Progenitor cell of endocrine pancreas (in vitro differentiated cells): Measurements from ENCODE around the gene SLX4IP. TPM values are rescaled to one million over a fixed set of nuclear protein-coding genes. Genes with fewer than 3 reads are reported as not detected.

Experiments used
- DNase-seq: peaks from one replicate; pipeline ENCODE4 v3.0.0; 2021; ENCODE audit warnings: low spot score; ENCODE audit not compliant: unreplicated experiment
- H3K27ac Mint-ChIP-seq: 2 replicates; pipeline ENCODE4 v1.8.0; 2021; ENCODE audit warnings: mild to moderate bottlenecking, moderate library complexity, mixed read lengths
- H3K27me3 Mint-ChIP-seq: 2 replicates; pipeline ENCODE4 v1.8.0; 2021; ENCODE audit warnings: mixed read lengths
- H3K36me3 Mint-ChIP-seq: 2 replicates; pipeline ENCODE4 v1.8.0; 2022; ENCODE audit warnings: mixed read lengths; ENCODE audit not compliant: insufficient read depth
- H3K4me1 Mint-ChIP-seq: 2 replicates; pipeline ENCODE4 v1.8.0; 2021; ENCODE audit warnings: low read depth, mixed read lengths
- H3K4me3 Mint-ChIP-seq: 2 replicates; pipeline ENCODE4 v1.8.0; 2021; ENCODE audit warnings: low read depth, mild to moderate bottlenecking, moderate library complexity, mixed read lengths
- H3K9me3 Mint-ChIP-seq: 2 replicates; pipeline ENCODE4 v1.8.0; 2021; ENCODE audit warnings: low read depth, mixed read lengths
- total RNA-seq: library from RNA; stranded (reverse); gene quantifications from 2 replicates; pipeline ENCODE4 v1.2.1, GENCODE V29; 2021
- TF ChIP-seq, protein P1 (sequence below): fragments of 200-600 bp; sonication (generic); IDR thresholded peaks from one replicate; pipeline ENCODE4 v1.5.0; 2021; ENCODE audit warnings: antibody characterized with exemption, mild to moderate bottlenecking; ENCODE audit not compliant: unreplicated experiment

The SLX4IP gene
- total RNA-seq, 1 donor from 2014 or later, result 12.0 TPM

DNA sequence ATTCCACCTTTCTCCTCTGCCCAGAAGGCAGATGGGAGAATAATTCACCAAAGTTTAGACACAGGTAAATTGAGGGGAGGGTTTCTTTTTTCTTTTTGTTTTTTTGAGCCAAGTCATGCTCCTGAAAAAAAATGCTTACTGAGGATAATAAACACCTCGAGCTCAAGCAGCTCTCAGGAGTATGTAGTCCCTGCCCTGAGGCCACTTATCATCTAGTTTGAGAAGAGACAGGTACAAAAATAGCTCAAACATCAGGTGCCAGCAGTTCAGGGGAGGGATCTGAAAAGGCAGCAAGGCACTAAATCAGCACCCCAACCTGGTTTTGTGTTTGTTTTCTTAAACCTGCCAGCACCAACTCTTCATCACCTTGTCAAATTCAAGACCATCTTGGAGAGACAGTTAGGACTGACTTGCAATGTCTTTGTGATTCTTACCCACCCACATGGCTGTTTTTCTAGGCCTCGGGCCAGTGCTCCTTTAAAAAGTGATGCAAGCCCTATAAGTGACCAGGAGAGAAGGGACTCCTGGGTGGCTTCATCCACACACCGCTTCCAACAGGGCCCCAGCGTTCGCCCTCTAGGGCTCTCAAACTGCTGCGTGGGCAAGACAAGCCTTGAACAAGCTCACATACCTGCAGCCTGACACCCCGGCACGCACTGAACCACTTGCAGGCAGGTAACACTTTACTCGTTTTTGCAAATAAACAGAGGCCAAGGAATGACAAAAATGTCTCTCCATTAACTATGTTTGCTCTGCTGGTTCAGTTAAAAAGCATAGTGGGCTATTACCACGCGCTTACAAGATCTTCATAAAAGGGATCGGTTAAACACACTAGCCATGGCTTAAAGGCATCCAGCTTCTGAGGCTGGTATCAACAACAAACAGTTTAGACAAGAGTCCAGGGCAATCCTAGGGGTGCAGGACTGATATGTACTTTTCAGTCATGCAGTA, 224.8 kb downstream of the SLX4IP start:
- Mint-ChIP-seq H3K9me3 (no peaks in the 10 kb centered on the region), H3K36me3 (peaks cover 82% of the 10 kb centered on the region), H3K4me3 (peak overlapping the region; percentile 16), H3K27me3 (no peaks in the 10 kb centered on the region), H3K27ac (peak overlapping the region; percentile 69), H3K4me1 (peaks cover 69% of the 10 kb centered on the region)
- TF ChIP-seq, protein P1, sequence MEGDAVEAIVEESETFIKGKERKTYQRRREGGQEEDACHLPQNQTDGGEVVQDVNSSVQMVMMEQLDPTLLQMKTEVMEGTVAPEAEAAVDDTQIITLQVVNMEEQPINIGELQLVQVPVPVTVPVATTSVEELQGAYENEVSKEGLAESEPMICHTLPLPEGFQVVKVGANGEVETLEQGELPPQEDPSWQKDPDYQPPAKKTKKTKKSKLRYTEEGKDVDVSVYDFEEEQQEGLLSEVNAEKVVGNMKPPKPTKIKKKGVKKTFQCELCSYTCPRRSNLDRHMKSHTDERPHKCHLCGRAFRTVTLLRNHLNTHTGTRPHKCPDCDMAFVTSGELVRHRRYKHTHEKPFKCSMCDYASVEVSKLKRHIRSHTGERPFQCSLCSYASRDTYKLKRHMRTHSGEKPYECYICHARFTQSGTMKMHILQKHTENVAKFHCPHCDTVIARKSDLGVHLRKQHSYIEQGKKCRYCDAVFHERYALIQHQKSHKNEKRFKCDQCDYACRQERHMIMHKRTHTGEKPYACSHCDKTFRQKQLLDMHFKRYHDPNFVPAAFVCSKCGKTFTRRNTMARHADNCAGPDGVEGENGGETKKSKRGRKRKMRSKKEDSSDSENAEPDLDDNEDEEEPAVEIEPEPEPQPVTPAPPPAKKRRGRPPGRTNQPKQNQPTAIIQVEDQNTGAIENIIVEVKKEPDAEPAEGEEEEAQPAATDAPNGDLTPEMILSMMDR, result no peak
- no peak for DNase-seq

DNA sequence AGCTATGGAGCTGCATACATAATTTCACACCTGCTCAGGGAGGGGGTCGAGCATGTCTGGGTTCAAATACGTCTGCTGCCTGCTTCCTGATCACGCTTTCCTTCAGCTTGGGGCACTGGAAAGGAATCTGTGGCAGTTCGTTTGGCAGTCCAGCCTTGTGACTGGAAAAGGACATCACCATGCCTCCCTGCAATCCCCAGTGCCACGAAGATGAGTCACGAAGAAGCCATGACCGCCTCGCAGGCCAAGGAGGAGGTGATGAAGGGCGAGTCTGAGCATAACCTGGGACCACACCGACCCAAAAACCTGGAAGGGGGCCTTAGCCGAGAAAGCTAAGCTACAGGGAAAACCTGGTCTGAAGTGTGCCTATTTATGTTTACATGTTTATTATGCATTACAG, 225.6 kb downstream of the SLX4IP start:
- TF ChIP-seq, protein P1, result no peak
- no peaks in the 10 kb centered on the region for H3K27me3 Mint-ChIP-seq
- no peaks in the 10 kb centered on the region for H3K9me3 Mint-ChIP-seq
- peak overlapping the region; percentile 16 for H3K4me3 Mint-ChIP-seq
- H3K4me1 Mint-ChIP-seq, result peaks cover 69% of the 10 kb centered on the region
- H3K27ac Mint-ChIP-seq, result peak overlapping the region; percentile 69
- H3K36me3 Mint-ChIP-seq, result peaks cover 82% of the 10 kb centered on the region
- no peak for DNase-seq

DNA sequence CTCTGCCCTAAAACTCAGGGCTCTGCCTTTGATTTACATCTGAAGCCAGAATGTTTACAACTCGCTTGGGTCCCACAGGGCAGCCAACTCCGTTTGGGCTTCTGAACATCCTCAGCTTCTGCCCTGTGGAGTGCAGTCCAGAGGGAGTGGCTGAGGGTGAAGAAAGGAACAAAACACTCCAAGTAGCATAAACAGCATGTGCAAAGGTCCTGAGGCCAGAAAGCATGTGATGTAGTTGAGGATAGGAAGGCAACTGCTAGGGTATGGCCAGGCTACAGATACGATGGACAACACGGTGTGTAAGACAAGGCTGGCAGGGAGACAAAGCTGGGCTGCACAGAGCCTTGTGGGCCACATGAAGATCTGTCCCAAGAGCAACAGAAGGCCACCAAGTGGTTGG, 226.2 kb downstream of the SLX4IP start:
- DNase-seq, result no peak
- H3K4me1 Mint-ChIP-seq, result peaks cover 71% of the 10 kb centered on the region
- H3K36me3 Mint-ChIP-seq, result peaks cover 82% of the 10 kb centered on the region
- H3K27me3 Mint-ChIP-seq, result no peaks in the 10 kb centered on the region
- no peak overlapping the region for H3K4me3 Mint-ChIP-seq
- TF ChIP-seq, protein P1, result no peak
- H3K27ac Mint-ChIP-seq, result no peak overlapping the region
- H3K9me3 Mint-ChIP-seq, result no peaks in the 10 kb centered on the region

DNA sequence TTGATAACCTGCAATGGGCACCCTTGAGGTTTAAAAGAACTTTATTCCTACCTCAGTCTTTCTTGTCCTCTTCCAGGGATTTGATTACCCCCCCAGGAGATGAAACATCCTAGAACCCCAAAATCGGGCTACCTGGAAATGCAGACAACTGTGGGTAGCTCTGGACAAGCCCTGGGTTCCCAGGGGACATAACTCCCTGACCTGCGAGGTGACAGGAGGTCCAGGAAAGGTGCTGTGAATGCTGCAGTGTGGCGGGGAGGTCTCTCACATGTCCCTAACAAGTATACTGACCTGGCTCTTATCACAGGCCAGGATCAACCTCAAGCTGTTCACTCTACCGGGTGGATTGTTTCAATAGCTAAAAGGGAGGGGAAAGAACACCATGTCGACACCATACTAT, 227.0 kb downstream of the SLX4IP start:
- Mint-ChIP-seq H3K4me1 (peaks cover 68% of the 10 kb centered on the region), H3K36me3 (peaks cover 77% of the 10 kb centered on the region), H3K27me3 (no peaks in the 10 kb centered on the region), H3K4me3 (no peak overlapping the region), H3K9me3 (no peaks in the 10 kb centered on the region), H3K27ac (peak overlapping the region; percentile 47)
- TF ChIP-seq, protein P1, result no peak
- DNase-seq, result no peak

DNA sequence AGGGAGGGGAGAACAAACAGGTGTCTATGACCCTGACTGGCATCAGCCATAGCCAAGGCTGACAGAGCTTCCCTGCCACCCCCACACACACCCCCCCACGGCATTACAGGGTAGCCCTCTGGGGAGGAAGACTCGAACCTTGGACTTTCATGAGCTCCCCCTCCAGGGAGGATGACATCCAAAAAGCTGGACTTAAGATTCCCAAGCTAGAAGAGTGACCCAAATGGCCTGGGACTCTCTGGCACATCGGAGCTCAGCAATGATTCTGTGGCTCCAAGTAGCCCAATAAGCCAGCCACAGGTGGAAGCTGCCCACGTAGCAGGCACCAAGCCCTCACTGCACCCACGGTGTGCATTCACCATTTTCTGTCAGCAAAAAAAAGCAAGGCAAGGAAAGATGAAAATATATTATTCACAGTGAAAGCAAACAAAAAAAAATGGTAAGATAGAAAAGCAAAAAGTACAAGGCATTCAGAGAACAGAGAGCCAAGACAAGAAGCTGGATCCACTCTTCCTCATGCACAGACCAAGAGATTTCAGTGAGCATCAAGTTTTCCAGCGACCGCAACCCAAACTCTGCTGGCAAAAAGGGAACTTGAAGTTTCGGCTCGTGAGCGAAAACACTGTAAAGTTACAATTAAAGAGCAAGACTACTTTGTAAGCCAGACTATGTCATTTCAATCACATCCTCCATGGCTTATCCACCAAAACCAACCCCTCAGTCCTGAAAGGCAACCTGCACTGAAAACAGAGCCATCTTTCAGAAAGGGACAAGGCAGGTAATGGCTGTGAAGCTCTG, 227.8 kb downstream of the SLX4IP start:
- H3K4me3 Mint-ChIP-seq, result no peak overlapping the region
- DNase-seq, result no peak
- H3K36me3 Mint-ChIP-seq, result peaks cover 73% of the 10 kb centered on the region
- H3K9me3 Mint-ChIP-seq, result no peaks in the 10 kb centered on the region
- TF ChIP-seq, protein P1, result no peak
- H3K27ac Mint-ChIP-seq, result no peak overlapping the region
- H3K4me1 Mint-ChIP-seq, result peaks cover 69% of the 10 kb centered on the region
- H3K27me3 Mint-ChIP-seq, result no peaks in the 10 kb centered on the region
